WTC11 (cell line): Measurements from ENCODE around the gene MYOM1. TPM values are rescaled to one million over a fixed set of nuclear protein-coding genes. Genes with fewer than 3 reads are reported as not detected.

ENCODE experiments used
- ATAC-seq: fragments of 200-7000 bp; cut with Tn5 transposase; 2 replicates; pipeline ENCODE4 v1.10.0; 2021; ENCODE audit warnings: mild to moderate bottlenecking, moderate library complexity
- CTCF ChIA-PET: fragments of 300-600 bp; sonication (Branson Sonifier 250); formaldehyde crosslinking; loops from one replicate; lab custom pipeline; 2021; ENCODE audit warnings: antibody characterized with exemption; lab: Charles Lee
- POLR2A ChIA-PET: fragments of 350-600 bp; sonication (Branson Sonifier 250); formaldehyde crosslinking; loops from one replicate; lab custom pipeline; 2021; ENCODE audit warnings: antibody characterized with exemption; lab: Charles Lee
- DNase-seq: peaks from one replicate; pipeline ENCODE4 v3.0.0; 2021; ENCODE audit warnings: low spot score
- H3K27ac Mint-ChIP-seq: 2 replicates; pipeline ENCODE4 v1.8.0; 2021; ENCODE audit warnings: mixed read lengths
- H3K27me3 Mint-ChIP-seq: 2 replicates; pipeline ENCODE4 v1.8.0; 2021; ENCODE audit warnings: low read depth, mild to moderate bottlenecking, moderate library complexity, mixed read lengths
- H3K36me3 Mint-ChIP-seq: 2 replicates; pipeline ENCODE4 v1.8.0; 2021; ENCODE audit warnings: mixed read lengths
- H3K4me1 Mint-ChIP-seq: 2 replicates; pipeline ENCODE4 v1.8.0; 2022; ENCODE audit warnings: mixed read lengths
- H3K4me3 Mint-ChIP-seq: 2 replicates; pipeline ENCODE4 v1.8.0; 2021; ENCODE audit warnings: mild to moderate bottlenecking, moderate library complexity, mixed read lengths
- H3K9me3 Mint-ChIP-seq: 2 replicates; pipeline ENCODE4 v1.8.0; 2021; ENCODE audit warnings: mixed read lengths
- ATF3 ChIP-seq: sonication (generic); formaldehyde crosslinking; conservative IDR thresholded peaks from 2 replicates; pipeline ENCODE4 v1.8.1; 2022; ENCODE audit warnings: mild to moderate bottlenecking, missing genetic modification reagents
- E2F5 ChIP-seq: sonication (generic); formaldehyde crosslinking; IDR thresholded peaks from 2 replicates; pipeline ENCODE4 v1.8.1; 2022; ENCODE audit warnings: mild to moderate bottlenecking, moderate library complexity, missing genetic modification reagents
- GABPB1 ChIP-seq: sonication (generic); formaldehyde crosslinking; IDR thresholded peaks from 2 replicates; pipeline ENCODE4 v1.8.1; 2023; ENCODE audit warnings: mild to moderate bottlenecking, missing genetic modification reagents
- JAZF1 ChIP-seq: fragments of 250-450 bp; sonication (Bioruptor Pico); IDR thresholded peaks from 2 replicates; pipeline ENCODE4 v1.9.0; 2021; ENCODE audit warnings: moderate library complexity, mild to moderate bottlenecking, inconsistent platforms
- KAT7 ChIP-seq: sonication (generic); formaldehyde crosslinking; IDR thresholded peaks from 2 replicates; pipeline ENCODE4 v1.8.1; 2023; ENCODE audit warnings: missing genetic modification reagents, mild to moderate bottlenecking, borderline replicate concordance
- MAX ChIP-seq: sonication (generic); formaldehyde crosslinking; IDR thresholded peaks from 2 replicates; pipeline ENCODE4 v1.8.0; 2022; ENCODE audit warnings: mild to moderate bottlenecking, missing genetic modification reagents
- MYBL2 ChIP-seq: sonication (generic); formaldehyde crosslinking; IDR thresholded peaks from 2 replicates; pipeline ENCODE4 v1.8.1; 2023; ENCODE audit warnings: mild to moderate bottlenecking, moderate library complexity, missing genetic modification reagents
- NFATC4 ChIP-seq: fragments of 250-450 bp; sonication (Bioruptor Pico); IDR thresholded peaks from 2 replicates; pipeline ENCODE4 v1.9.0; 2021; ENCODE audit warnings: mild to moderate bottlenecking
- NFYB ChIP-seq: sonication (generic); formaldehyde crosslinking; conservative IDR thresholded peaks from 2 replicates; pipeline ENCODE4 v1.8.0; 2022; ENCODE audit warnings: low read depth, missing genetic modification reagents
- NR2C2 ChIP-seq: sonication (generic); formaldehyde crosslinking; IDR thresholded peaks from 2 replicates; pipeline ENCODE4 v1.8.0; 2022; ENCODE audit warnings: mild to moderate bottlenecking, missing genetic modification reagents
- PREB ChIP-seq: sonication (generic); formaldehyde crosslinking; IDR thresholded peaks from 2 replicates; pipeline ENCODE4 v1.8.1; 2022; ENCODE audit warnings: mild to moderate bottlenecking, missing genetic modification reagents, moderate library complexity, borderline replicate concordance
- SMAD4 ChIP-seq: sonication (generic); formaldehyde crosslinking; IDR thresholded peaks from 2 replicates; pipeline ENCODE4 v1.8.0; 2022; ENCODE audit warnings: mild to moderate bottlenecking, missing genetic modification reagents
- SP1 ChIP-seq: sonication (generic); formaldehyde crosslinking; conservative IDR thresholded peaks from 2 replicates; pipeline ENCODE4 v1.8.1; 2022; ENCODE audit warnings: missing genetic modification reagents
- TP53 ChIP-seq: sonication (generic); formaldehyde crosslinking; IDR thresholded peaks from 2 replicates; pipeline ENCODE4 v1.8.1; 2023; ENCODE audit warnings: mild to moderate bottlenecking, missing genetic modification reagents
- ZMAT4 ChIP-seq: fragments of 250-450 bp; sonication (Bioruptor Pico); IDR thresholded peaks from 2 replicates; pipeline ENCODE4 v1.9.0; 2021; ENCODE audit warnings: mild to moderate bottlenecking
- ZNF121 ChIP-seq: sonication (generic); formaldehyde crosslinking; IDR thresholded peaks from 2 replicates; pipeline ENCODE4 v1.8.0; 2023; ENCODE audit warnings: missing genetic modification reagents
- ZNF263 ChIP-seq: sonication (generic); formaldehyde crosslinking; IDR thresholded peaks from 2 replicates; pipeline ENCODE4 v1.8.1; 2022; ENCODE audit warnings: low read depth, mild to moderate bottlenecking, moderate library complexity, missing genetic modification reagents
- ZNF416 ChIP-seq: fragments of 250-450 bp; sonication (Bioruptor Pico); IDR thresholded peaks from 2 replicates; pipeline ENCODE4 v1.9.0; 2021; ENCODE audit warnings: mild to moderate bottlenecking, inconsistent platforms
- total RNA-seq: library from RNA; stranded (reverse); gene quantifications from 3 replicates; pipeline ENCODE4 v1.2.3, GENCODE V29; 2021

Gene MYOM1
- total RNA-seq, 1 experiment from 2014 or later = 0.35 TPM

GRCh38 chr18:3061581-3062312 is 158.0 kb downstream of the MYOM1 start (continued):
- TF ChIP-seq KAT7 (no peak), NR2C2 (CRISPR knock-in tag) (no peak), SP1 (CRISPR knock-in tag) (no peak), ZNF121 (no peak), SMAD4 (CRISPR knock-in tag) (no peak)
- TF ChIP-seq, all 79 proteins: peak for 0

GRCh38 chr18:3060667-3061580 is 158.8 kb downstream of the MYOM1 start:
- H3K4me1 Mint-ChIP-seq = peaks cover 12% of the 10 kb centered on the region
- H3K36me3 Mint-ChIP-seq = no peaks in the 10 kb centered on the region
- ATAC-seq = no peak
- no peak for TF ChIP-seq ATF3 (CRISPR knock-in tag)
- no peak for TF ChIP-seq ZMAT4
- peak; percentile 60; the same call in 1 of the 2 replicates for TF ChIP-seq GABPB1 (CRISPR knock-in tag)
- TF ChIP-seq NFYB (CRISPR knock-in tag) = no peak
- no peak overlapping the region for H3K27ac Mint-ChIP-seq
- peaks cover 4% of the 10 kb centered on the region for H3K9me3 Mint-ChIP-seq
- H3K4me3 Mint-ChIP-seq = no peak overlapping the region
- no peak for DNase-seq
- ChIA-PET POLR2A (no interaction called here), CTCF (interaction anchor here (0.8 to 3.5 kb wide), 4 partner anchors 24 to 185 kb away, joined by 3 to 18 read pairs (median 3); no protein-coding TSS in a partner anchor)
- no peaks in the 10 kb centered on the region for H3K27me3 Mint-ChIP-seq

- ATAC-seq (no peak), DNase-seq (no peak)
- ChIA-PET POLR2A (no interaction called here), CTCF (no interaction called here)
- TF ChIP-seq ZNF416 (CRISPR knock-in tag) = no peak
- TF ChIP-seq MYBL2 (CRISPR knock-in tag) = no peak
- no peak for TF ChIP-seq ZNF263 (CRISPR knock-in tag)
- TF ChIP-seq E2F5 (CRISPR knock-in tag) = no peak
- no peak for TF ChIP-seq JAZF1 (CRISPR knock-in tag)
- TF ChIP-seq TP53 (CRISPR knock-in tag) = no peak
- TF ChIP-seq PREB (CRISPR knock-in tag) = no peak
- no peak for TF ChIP-seq MAX (CRISPR knock-in tag)
- no peak for TF ChIP-seq ZNF121
- TF ChIP-seq NFATC4 (CRISPR knock-in tag) = no peak
- peaks cover under 1% of the 10 kb centered on the region; the same call in 1 of the 2 replicates for H3K27me3 Mint-ChIP-seq
- H3K4me1 Mint-ChIP-seq = peaks cover 16% of the 10 kb centered on the region
- peaks cover under 1% of the 10 kb centered on the region for H3K36me3 Mint-ChIP-seq
- H3K9me3 Mint-ChIP-seq = peaks cover 7% of the 10 kb centered on the region
- no peak overlapping the region for H3K4me3 Mint-ChIP-seq
- H3K27ac Mint-ChIP-seq = no peak overlapping the region
These were observed 160.5 kb downstream of the MYOM1 start for GRCh38 chr18:3059272-3059671.
